GM18517 (cell line): Measurements from ENCODE around the gene ZNF485.
A peak's percentile ranks its signal among the peaks of the same experiment; 100 is the strongest.
"Not testable (repeated sequence)": the region's sequence is repeated elsewhere in the genome, so short reads cannot be mapped to it uniquely, and the experiment has no call there.

Experiments
- ATAC-seq: cut with Tn5 transposase; IDR thresholded peaks from one replicate; pipeline ENCODE4 v1.9.1; 2021; ENCODE audit warnings: mild to moderate bottlenecking, moderate library complexity; ENCODE audit not compliant: unreplicated experiment

ZNF485 gene

GRCh38 chr10:43606323-43607198 lies at the start of gene ZNF485:
Gene ZNF485, plus strand, starts transcription at chr10:43606438. Its CDS starts 613 bp downstream, at chr10:43607051.
- ATAC-seq, result peak; percentile 94

- ATAC-seq, result no peak
These were observed 49.0 kb upstream of the ZNF485 start for GRCh38 chr10:43557214-43557613.

- no peak for ATAC-seq
These were observed 36.6 kb upstream of the ZNF485 start for GRCh38 chr10:43569681-43570080.

- ATAC-seq, result no peak
These were observed 35.3 kb upstream of the ZNF485 start for GRCh38 chr10:43570971-43571370.

GRCh38 chr10:43573250-43574000 lies 32.8 kb upstream of the ZNF485 start:
- no peak for ATAC-seq

GRCh38 chr10:43574001-43574892 lies 32.0 kb upstream of the ZNF485 start, which contains the start of gene ZNF239:
Gene ZNF239, minus strand, starts transcription at chr10:43574616. Its CDS starts 16,537 bp downstream, at chr10:43558079.
- peak; percentile 87 for ATAC-seq

GRCh38 chr10:43574906-43575305 lies 31.3 kb upstream of the ZNF485 start:
- ATAC-seq, result no peak

GRCh38 chr10:43576062-43576461 lies 30.2 kb upstream of the ZNF485 start:
- no peak for ATAC-seq

- ATAC-seq, result no peak
These were observed 29.7 kb upstream of the ZNF485 start for GRCh38 chr10:43576580-43576979.

GRCh38 chr10:43584051-43584450 lies 22.2 kb upstream of the ZNF485 start:
- ATAC-seq, result no peak

- no peak for ATAC-seq
These were observed 21.2 kb upstream of the ZNF485 start for GRCh38 chr10:43585046-43585445.

GRCh38 chr10:43585981-43586729 lies 20.1 kb upstream of the ZNF485 start:
- no peak for ATAC-seq

- not testable (repeated sequence) for ATAC-seq
These were observed 19.5 kb upstream of the ZNF485 start for GRCh38 chr10:43586730-43587115.

GRCh38 chr10:43591303-43591904 lies 14.8 kb upstream of the ZNF485 start:
- no peak for ATAC-seq

GRCh38 chr10:43594944-43595589 lies 11.2 kb upstream of the ZNF485 start:
- peak; percentile 99 for ATAC-seq

- no peak for ATAC-seq
These were observed 10.4 kb upstream of the ZNF485 start for GRCh38 chr10:43595739-43596298.

GRCh38 chr10:43596546-43596945 lies 9.7 kb upstream of the ZNF485 start:
- ATAC-seq, result no peak

- ATAC-seq, result no peak
These were observed 7.8 kb upstream of the ZNF485 start for GRCh38 chr10:43598446-43598845.

- ATAC-seq, result no peak
These were observed 6.9 kb upstream of the ZNF485 start for GRCh38 chr10:43599333-43599732.
